ENCODE data around the gene FGD6.

FGD6 gene

DNA sequence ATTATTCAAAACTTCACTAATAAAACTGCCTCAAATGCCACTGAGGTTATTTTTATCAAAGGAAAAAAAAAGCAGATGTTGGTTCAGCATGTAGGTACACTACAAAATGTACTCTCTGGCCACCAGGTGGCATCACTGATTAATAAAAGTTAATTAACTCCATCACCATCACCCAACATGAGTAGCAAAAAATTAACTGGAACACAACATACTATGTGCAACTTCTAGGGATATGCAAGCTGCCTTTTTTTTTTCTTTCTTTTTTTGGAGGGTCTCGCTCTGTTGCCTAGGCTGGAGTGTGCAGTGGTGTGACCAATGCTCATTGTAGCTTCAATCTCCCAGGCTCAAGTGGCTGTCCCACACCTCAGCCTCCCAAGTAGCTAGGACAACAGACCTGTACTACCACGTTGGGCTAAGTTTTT, 100.1 kb downstream of the FGD6 start:
- no peaks in the 10 kb centered on the region for H3K9me3 ChIP-seq (ENCODE audit: insufficient read depth, low read length)
- no peak overlapping the region for H3K4me3 ChIP-seq (ENCODE audit: insufficient read depth, low read length, poor library complexity, severe bottlenecking)
- H3K36me3 ChIP-seq (ENCODE audit: low read length), result no peaks in the 10 kb centered on the region
- H4K20me1 ChIP-seq (ENCODE audit: low read depth, low read length), result no peaks in the 10 kb centered on the region
- H3K27me3 ChIP-seq (ENCODE audit: low read length), result no peaks in the 10 kb centered on the region
- no peaks in the 10 kb centered on the region for H3F3A ChIP-seq (ENCODE audit: insufficient read depth)
- no peak overlapping the region for H3K9ac ChIP-seq (ENCODE audit: low read length)
- no peak overlapping the region for H3K4me2 ChIP-seq (ENCODE audit: low read depth, low read length, poor library complexity, severe bottlenecking)
- no peak overlapping the region for H2AFZ ChIP-seq (ENCODE audit: low read depth, low read length, severe bottlenecking)
- no peaks in the 10 kb centered on the region for H3K9me2 ChIP-seq (replicated peaks; ENCODE audit: insufficient read depth, low read length)
- H3K27ac ChIP-seq (ENCODE audit: low read depth, low read length), result no peak overlapping the region
- TF ChIP-seq, protein P1, sequence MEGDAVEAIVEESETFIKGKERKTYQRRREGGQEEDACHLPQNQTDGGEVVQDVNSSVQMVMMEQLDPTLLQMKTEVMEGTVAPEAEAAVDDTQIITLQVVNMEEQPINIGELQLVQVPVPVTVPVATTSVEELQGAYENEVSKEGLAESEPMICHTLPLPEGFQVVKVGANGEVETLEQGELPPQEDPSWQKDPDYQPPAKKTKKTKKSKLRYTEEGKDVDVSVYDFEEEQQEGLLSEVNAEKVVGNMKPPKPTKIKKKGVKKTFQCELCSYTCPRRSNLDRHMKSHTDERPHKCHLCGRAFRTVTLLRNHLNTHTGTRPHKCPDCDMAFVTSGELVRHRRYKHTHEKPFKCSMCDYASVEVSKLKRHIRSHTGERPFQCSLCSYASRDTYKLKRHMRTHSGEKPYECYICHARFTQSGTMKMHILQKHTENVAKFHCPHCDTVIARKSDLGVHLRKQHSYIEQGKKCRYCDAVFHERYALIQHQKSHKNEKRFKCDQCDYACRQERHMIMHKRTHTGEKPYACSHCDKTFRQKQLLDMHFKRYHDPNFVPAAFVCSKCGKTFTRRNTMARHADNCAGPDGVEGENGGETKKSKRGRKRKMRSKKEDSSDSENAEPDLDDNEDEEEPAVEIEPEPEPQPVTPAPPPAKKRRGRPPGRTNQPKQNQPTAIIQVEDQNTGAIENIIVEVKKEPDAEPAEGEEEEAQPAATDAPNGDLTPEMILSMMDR (IDR thresholded peaks at IDR 0.05; ENCODE audit: insufficient read depth, low read length, poor library complexity, severe bottlenecking), result peak; percentile 55
- TF ChIP-seq EZH2phosphoT487 (conservative IDR thresholded peaks at IDR 0.05; ENCODE audit: low read length), result no peak
- no peaks in the 10 kb centered on the region for H3K79me2 ChIP-seq (ENCODE audit: insufficient read depth, low read length)

DNA sequence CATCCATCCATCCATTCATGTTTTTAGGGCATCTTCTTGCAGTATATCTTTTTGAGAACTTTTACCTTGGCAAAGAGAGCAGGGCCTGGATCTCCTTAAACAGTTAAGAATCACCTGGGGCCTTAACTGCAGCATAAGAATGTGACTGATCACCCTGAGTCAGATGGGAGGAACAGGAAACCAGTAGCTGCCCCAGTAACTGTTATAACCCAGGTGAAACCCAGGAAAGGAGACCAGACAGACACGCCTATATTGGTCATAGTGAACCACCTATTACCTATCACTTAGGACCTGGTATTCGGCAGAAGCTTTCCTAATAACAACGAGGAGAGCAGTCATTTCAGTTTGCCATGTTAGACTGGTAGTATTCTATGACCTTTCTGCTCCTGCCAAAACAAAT, 100.5 kb downstream of the FGD6 start:
- Histone ChIP-seq H3K79me2 (ENCODE audit: insufficient read depth, low read length) (no peaks in the 10 kb centered on the region), H2AFZ (ENCODE audit: low read depth, low read length, severe bottlenecking) (no peak overlapping the region), H3K9me2 (replicated peaks; ENCODE audit: insufficient read depth, low read length) (no peaks in the 10 kb centered on the region), H3K9me3 (ENCODE audit: insufficient read depth, low read length) (no peaks in the 10 kb centered on the region), H3K9ac (ENCODE audit: low read length) (no peak overlapping the region), H3K27me3 (ENCODE audit: low read length) (no peaks in the 10 kb centered on the region), H3K4me2 (ENCODE audit: low read depth, low read length, poor library complexity, severe bottlenecking) (no peak overlapping the region), H3K36me3 (ENCODE audit: low read length) (no peaks in the 10 kb centered on the region), H3K27ac (ENCODE audit: low read depth, low read length) (no peak overlapping the region), H3K4me3 (ENCODE audit: insufficient read depth, low read length, poor library complexity, severe bottlenecking) (no peak overlapping the region), H3F3A (ENCODE audit: insufficient read depth) (no peaks in the 10 kb centered on the region), H4K20me1 (ENCODE audit: low read depth, low read length) (no peaks in the 10 kb centered on the region)
- TF ChIP-seq, protein P1 (IDR thresholded peaks at IDR 0.05; ENCODE audit: insufficient read depth, low read length, poor library complexity, severe bottlenecking), result no peak
- TF ChIP-seq EZH2phosphoT487 (conservative IDR thresholded peaks at IDR 0.05; ENCODE audit: low read length), result no peak

DNA sequence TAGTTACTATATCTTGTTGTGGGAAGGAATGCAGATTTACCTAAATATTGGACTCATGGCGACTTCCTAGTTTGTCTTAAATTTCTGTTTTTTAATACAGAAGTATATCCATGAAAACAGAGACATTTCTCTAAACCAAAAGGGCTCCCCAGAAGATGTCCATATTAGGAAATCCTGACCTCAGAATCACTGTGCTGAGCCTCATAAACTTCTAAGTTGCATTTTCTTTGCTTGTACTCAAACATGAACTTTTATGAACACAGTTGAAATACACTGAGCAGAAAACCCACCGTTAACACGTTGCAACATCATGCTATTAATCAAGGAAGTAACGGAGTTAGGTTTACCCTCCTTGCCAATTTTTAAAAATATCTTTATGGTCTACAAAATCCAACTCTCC, 100.9 kb downstream of the FGD6 start:
- H3K9me3 ChIP-seq (ENCODE audit: insufficient read depth, low read length), result no peaks in the 10 kb centered on the region
- no peaks in the 10 kb centered on the region for H3K27me3 ChIP-seq (ENCODE audit: low read length)
- no peaks in the 10 kb centered on the region for H4K20me1 ChIP-seq (ENCODE audit: low read depth, low read length)
- no peak overlapping the region for H3K4me2 ChIP-seq (ENCODE audit: low read depth, low read length, poor library complexity, severe bottlenecking)
- no peak overlapping the region for H3K4me3 ChIP-seq (ENCODE audit: insufficient read depth, low read length, poor library complexity, severe bottlenecking)
- no peak overlapping the region for H3K27ac ChIP-seq (ENCODE audit: low read depth, low read length)
- no peaks in the 10 kb centered on the region for H3F3A ChIP-seq (ENCODE audit: insufficient read depth)
- H3K9ac ChIP-seq (ENCODE audit: low read length), result no peak overlapping the region
- H3K36me3 ChIP-seq (ENCODE audit: low read length), result no peaks in the 10 kb centered on the region
- H2AFZ ChIP-seq (ENCODE audit: low read depth, low read length, severe bottlenecking), result no peak overlapping the region
- no peaks in the 10 kb centered on the region for H3K79me2 ChIP-seq (ENCODE audit: insufficient read depth, low read length)
- H3K9me2 ChIP-seq (replicated peaks; ENCODE audit: insufficient read depth, low read length), result no peaks in the 10 kb centered on the region
- TF ChIP-seq EZH2phosphoT487 (conservative IDR thresholded peaks at IDR 0.05; ENCODE audit: low read length), result no peak
- TF ChIP-seq, protein P1 (IDR thresholded peaks at IDR 0.05; ENCODE audit: insufficient read depth, low read length, poor library complexity, severe bottlenecking), result no peak

All from SU-DHL-6 (cell line).